Stimulated activated CD4-positive, alpha-beta T cell treated with anti-CD3 and anti-CD28 coated beads, Interleukin-1b, Interleukin-23, amount 100 ng/mL, for 1 hour (primary cell): ENCODE measurements around the gene CHST11.

Experiments used
- DNase-seq, 2 donors: peaks; one replicate each; pipeline ENCODE4 v3.0.0-alpha.2; 2020; ENCODE audit warnings: low read depth in 2 of 2

The CHST11 gene

DNA sequence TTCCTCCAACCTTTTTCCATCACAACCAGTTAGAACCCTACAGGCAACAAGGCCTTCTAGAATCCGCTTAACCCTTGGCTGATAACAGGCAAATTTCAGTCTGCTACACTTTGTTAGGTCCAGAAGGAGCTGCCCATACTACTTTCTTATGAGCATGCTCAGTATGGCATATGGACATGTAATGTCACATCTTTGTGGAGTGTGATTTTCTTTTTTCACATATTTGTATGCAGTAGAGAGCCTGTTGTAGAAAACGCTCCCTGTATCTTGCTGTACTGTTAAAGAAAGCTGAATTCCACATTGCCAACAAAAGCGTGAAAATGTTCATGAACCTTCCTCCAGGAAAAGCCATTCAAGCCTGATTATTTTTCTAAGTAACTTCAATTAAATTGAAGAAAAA lies 304.9 kb downstream of the CHST11 start:
- DNase-seq, result no peak

DNA sequence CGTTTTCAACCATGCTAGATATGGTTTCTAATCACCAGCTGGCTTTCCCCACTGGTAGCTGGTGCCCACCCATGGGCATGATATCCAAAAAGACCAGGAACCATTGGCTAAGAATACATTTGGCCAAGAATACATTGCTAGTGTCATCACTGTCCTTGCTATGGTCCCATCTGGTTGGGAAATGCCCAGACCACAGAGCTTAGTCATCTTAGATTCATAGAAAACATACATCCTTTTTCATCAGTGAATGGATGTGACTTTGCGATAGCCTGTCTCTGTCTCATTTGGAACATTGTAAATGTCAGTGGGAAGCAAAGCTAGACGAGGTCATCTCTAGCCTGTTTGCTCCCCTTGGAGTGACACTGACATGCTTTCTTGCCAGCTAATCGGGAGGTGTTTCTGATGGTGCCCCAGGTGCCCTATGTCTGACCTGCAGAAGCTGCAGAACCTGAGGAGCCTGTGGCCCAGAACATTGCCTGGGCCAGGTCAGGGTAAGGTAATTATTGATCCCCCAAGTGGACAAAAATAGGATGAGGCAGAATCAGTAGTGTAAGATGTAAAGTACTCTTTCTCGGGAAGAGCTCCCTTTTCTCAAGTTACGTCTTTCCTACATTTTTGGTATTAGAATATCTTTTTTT lies 306.5 kb downstream of the CHST11 start:
- no peak for DNase-seq

- DNase-seq, result no peak
Observed at GRCh38 chr12:104764225-104765091, 307.7 kb downstream of the CHST11 start.

DNA sequence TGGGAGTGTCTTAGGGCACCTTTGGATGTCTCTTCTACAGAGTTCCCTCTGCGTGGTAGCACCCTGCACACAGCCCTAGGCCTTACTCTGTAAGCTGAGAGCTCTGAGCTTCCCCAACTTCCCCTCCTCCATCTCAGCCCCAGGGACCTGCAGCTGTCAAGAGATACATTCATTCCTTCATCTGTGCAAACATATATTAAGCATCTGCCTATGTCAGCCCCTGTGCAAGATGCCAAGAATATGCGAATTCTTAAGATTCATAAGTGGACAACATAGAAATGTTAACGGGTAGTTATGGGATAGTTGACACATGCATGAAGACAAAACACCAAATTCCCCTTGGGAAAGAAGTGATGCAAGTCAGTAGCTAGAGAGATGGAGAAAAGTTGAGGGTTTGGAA lies 310.5 kb downstream of the CHST11 start:
- no peak for DNase-seq

- DNase-seq, result no peak
Observed at GRCh38 chr12:104768033-104768432, 311.3 kb downstream of the CHST11 start.

GRCh38 chr12:104769144-104769561 lies 312.4 kb downstream of the CHST11 start:
- no peak for DNase-seq

DNA sequence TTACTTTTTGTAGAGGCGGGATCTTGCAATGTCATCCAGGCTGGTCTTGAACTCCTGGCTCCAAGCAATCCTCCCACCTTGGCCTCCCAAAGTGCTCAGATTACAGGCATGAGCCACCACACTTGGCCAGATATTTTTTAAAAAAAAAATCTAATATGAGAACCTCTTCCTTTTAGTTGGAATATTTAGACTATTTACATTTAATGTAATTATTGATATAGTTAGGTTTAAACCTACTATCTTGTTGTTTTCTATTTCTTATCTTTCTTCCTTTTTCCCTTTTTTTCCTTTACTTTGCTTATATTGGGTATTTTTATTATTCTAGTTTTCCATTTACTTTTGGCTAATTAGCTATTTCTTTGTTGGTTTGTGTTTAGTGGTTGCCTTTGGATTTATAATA lies 315.6 kb downstream of the CHST11 start:
- no peak for DNase-seq

DNA sequence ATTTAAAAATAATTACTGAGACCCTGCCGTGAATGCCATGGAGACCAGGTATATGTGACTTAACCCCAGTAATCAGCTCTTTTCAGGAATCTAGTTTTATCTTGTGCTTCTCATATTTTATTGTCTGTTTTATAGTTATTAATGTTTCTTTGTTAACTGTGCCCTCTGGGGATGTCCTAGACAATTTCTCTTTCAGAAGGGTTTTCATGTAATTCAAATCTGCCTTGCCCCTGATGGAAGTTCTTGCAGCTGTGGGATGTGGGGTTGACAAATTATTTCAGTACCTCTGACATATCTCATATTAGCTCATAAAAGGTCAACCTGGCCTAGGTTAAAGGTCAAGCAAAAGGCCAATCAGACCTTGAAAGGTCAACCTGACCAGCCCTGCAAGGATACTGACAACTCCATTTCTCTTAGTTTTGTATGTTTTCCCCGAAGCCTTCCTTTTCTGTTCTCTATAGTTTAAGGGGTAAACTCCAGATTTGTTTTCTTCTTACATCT lies 319.0 kb downstream of the CHST11 start:
- DNase-seq, result no peak

DNA sequence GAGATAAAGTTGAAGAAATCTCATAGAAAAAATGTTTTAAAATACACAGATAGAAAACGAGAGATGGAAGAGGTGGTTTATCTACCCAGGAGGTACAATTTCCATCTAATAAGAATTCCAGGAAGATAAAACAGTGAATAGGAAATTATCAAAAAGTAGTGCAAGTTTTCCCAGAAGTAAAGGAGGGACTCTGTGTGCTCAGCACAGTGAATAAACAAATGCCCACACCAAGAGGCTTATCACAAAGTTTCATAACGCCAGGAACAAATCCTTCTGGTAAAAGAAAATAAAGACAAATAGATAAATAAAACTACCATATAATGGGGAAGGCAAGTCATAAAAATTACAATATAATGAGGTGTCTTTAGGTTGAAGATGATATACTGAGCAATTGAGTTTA lies 322.4 kb downstream of the CHST11 start:
- no peak for DNase-seq

DNA sequence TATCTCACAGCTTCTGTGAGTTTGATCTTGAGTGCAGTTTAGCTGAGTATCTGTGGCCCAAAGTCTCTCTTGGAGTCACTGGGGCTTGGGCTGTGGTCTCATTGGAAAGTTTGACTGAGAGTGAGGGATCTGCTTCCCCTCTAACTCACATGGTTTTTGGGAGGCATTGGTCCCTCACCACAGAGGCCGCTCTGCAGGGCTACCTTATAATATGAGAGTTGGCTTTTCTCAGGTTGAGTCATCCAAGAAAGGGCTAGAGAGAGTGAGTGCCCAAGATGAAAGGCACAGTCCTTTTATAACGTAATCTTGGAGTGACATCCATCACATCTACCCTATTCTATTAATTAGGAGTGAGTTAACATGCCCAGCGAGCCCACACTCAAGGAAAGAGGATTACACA lies 325.5 kb downstream of the CHST11 start:
- DNase-seq, result no peak

GRCh38 chr12:104784592-104784991 lies 327.8 kb downstream of the CHST11 start:
- DNase-seq, result no peak

DNA sequence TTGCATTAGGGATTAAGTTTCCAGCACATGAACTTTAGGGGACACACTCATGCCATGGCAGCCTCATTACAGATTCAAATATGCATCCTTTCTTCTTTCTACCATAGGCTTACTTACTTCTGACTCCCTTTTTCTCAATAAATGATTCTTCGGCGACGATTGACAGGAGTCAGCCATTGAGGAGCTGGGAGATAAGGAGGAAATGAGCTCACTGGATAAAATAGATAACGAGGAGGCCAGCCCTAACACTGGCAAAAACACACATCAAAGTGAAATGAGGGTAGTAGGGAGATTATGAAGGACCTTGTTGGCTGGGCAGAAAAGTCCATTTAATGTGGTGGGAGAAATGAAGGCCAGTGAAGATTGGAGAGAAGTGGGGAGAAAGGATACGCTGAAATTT lies 329.1 kb downstream of the CHST11 start:
- DNase-seq, result no peak

DNA sequence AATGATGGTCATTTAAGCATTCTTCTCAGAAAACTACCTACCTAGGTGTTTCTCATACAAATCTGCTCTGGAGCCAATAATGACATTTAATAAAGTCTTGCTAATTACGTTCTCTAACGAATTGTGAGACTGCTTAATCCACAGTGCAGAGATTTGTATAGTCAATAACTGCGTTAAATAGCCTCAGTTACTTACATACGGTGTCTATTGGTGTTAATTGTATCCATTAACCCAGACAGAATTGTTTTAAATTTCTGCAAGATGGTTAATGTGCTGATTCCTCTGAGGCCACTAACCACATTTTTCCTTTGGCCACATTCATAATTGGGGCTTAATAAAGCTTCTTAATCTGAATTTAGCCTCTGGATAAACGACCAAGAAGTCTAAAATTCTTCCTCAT lies 329.6 kb downstream of the CHST11 start:
- no peak for DNase-seq

DNA sequence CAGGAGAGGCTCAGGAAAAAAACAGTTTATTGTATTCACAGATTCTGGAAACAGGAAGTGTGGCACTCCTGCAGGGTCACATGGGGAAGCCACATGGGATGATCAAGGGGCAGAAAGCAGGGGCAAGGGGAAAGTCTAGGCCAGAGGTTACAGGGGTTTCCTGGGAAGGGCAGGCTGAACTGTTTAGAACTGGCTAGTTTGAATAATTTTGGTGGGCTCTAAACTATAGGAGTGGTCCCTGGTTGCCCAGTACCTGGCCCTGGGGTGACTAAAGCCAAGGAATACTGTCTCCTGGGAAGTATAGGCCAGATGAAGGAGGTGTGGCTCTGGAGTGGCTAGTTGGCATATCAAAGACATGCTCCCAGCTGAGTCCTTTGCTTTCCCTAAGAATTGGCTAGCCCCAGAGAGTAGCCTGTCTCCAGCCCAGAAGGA lies 332.1 kb downstream of the CHST11 start:
- no peak for DNase-seq

DNA sequence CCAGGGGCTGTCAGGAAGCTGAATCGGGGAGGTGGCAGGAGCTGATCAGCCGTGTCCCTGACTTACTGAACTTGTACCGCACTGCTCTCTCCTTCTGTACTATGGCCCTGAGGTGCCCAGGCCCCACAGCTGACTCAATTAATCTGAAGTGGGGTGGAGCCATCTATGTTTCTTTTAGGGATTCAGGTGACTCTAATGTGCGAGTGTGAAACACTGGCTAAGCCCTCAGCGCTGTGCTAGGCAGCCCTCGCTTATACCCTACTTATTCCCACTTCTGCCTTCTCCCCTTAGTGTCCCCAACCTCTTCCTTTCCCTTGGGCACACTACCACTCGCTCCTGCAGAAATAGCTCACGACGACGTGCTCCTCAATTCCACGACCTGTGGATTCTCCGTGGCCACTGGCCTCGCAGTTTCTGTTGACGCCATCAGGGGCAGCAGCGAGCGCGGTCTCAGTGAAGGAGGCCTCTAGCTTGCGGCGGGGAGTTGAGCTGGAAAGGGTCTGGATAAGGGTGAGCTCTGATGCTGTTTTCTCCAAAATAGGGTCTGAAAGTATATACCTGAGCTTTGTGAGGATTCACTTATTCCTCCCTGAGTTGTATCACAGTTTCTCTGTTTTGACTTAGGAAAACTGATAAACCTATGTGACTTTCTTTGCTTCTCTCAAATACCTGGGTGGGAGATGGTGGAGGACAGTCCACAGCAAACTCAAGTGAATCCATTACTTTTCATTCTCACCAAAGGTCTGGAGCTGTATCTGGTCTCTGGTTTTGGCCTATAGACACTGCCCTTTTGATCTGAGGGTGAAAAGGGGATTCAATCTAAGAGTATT lies 333.8 kb downstream of the CHST11 start:
- peak in 1 of 2 donors; percentile 24 for DNase-seq

GRCh38 chr12:104792570-104792969 lies 335.8 kb downstream of the CHST11 start:
- no peak for DNase-seq

DNA sequence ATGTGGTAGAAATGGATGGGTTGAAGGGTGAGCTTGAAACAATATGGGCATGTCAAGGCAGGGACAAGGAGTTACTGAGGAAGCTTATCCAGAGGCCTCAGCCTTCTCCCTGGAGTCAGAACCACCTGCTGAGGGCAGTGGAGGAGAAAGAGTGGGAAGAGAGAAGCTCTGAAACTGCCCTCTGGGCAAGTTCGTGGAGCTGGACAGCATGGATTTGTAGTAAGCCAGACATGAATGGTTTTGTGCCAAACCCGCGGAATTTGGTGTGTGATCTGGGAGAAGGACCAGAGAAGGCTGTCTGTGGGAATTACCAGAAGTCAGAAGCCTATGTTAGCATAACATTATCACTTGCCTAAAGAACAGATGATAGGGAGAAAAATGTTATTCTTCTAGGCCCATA lies 336.5 kb downstream of the CHST11 start:
- DNase-seq, result no peak

- DNase-seq, result no peak
Observed at GRCh38 chr12:104793968-104794367, 337.2 kb downstream of the CHST11 start.

DNA sequence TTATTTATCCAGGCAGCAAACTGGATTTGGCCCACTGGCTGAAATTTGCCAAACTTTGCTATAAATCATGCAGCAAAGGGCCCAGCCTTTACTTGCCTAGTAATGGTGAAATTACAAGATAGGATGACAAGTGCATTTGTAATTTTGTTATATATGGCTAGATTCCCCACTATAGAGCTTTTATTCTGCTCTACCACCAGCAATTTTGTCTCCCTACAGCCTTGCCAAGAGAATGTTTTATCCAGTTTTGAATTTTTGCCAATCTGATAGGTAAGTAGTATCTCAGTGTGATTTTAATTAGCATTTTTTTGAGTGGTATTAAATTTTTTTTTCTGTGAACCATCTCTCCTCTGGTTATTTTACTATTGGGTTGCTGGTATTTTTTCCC lies 339.7 kb downstream of the CHST11 start:
- no peak for DNase-seq

DNA sequence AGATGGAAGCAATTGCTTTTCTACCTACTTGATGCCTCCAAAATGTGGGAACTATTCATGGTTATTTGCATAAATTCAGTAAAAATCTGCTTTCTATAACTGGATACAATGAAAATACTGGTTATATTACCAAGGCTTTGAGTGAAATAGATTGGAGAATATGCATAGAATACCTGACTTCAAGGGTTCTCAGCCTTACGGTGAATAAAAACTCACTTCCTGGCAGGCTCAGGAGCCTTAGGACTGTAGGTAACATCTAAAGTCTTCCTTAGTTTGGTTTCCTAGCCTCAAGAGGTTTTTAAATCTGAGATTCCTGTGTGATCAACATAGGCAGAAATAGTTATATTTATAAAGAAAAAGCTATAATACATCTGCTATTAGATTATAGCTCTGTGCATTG lies 342.7 kb downstream of the CHST11 start:
- no peak for DNase-seq

- DNase-seq, result no peak
Observed at GRCh38 chr12:104801005-104801404, 344.3 kb downstream of the CHST11 start.

- no peak for DNase-seq
Observed at GRCh38 chr12:104801427-104801826, 344.7 kb downstream of the CHST11 start.
